HG03135 (cell line): ENCODE results near the gene PLEKHH3.
A peak's percentile ranks its signal among the peaks of the same experiment; 100 is the strongest.
"Not testable (repeated sequence)": the region's sequence is repeated elsewhere in the genome, so short reads cannot be mapped to it uniquely, and the experiment has no call there.

ENCODE experiments used
- ATAC-seq: cut with Tn5 transposase; IDR thresholded peaks from one replicate; pipeline ENCODE4 v1.9.1; 2021; ENCODE audit warnings: mild to moderate bottlenecking, moderate library complexity; ENCODE audit not compliant: unreplicated experiment

PLEKHH3 gene

GRCh38 chr17:42639525-42640113 lies 37.2 kb downstream of the PLEKHH3 start:
- ATAC-seq, result no peak

GRCh38 chr17:42632949-42633444 lies 43.8 kb downstream of the PLEKHH3 start:
- ATAC-seq, result no peak

GRCh38 chr17:42629411-42630009 lies 47.3 kb downstream of the PLEKHH3 start:
- ATAC-seq, result no peak

GRCh38 chr17:42627032-42627764 lies 49.6 kb downstream of the PLEKHH3 start:
- ATAC-seq, result not testable (repeated sequence)

- no peak for ATAC-seq
These were observed 52.8 kb downstream of the PLEKHH3 start for GRCh38 chr17:42623732-42624596.

- ATAC-seq, result no peak
These were observed 53.5 kb downstream of the PLEKHH3 start for GRCh38 chr17:42623271-42623670.

GRCh38 chr17:42621987-42622386 lies 54.8 kb downstream of the PLEKHH3 start:
- ATAC-seq, result not testable (repeated sequence)

GRCh38 chr17:42618442-42619150 lies 58.2 kb downstream of the PLEKHH3 start:
- ATAC-seq, result peak; percentile 65

- peak; percentile 11 for ATAC-seq
These were observed 58.8 kb downstream of the PLEKHH3 start for GRCh38 chr17:42617956-42618431.
